GM19035 (cell line): ENCODE data around the gene NACAD.
"Not testable (repeated sequence)": the region's sequence is repeated elsewhere in the genome, so short reads cannot be mapped to it uniquely, and the experiment has no call there.

Experiments used
- ATAC-seq: cut with Tn5 transposase; IDR thresholded peaks from one replicate; pipeline ENCODE4 v1.9.1; 2021; ENCODE audit not compliant: unreplicated experiment

The NACAD gene

DNA sequence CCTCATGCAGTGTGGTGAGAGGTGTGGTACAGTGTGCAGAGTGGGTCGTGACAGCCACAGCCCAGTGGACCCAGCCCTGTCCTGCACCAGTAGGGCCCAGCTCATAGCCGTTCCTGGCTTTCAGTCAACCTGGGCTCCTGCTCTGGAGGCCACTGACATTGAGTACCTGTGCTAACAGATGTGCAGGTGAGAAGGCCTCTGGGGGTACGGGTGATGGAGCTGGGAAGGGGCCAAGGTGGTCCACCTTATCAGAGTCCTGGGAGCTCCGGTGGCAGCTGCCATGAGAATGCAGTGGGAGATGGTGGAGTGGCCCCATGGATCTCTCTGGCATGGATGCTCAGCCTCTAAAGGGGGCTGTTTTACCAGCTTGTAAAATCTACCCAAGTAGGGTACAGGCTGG is 28.8 kb upstream of the NACAD start:
- ATAC-seq, result no peak

DNA sequence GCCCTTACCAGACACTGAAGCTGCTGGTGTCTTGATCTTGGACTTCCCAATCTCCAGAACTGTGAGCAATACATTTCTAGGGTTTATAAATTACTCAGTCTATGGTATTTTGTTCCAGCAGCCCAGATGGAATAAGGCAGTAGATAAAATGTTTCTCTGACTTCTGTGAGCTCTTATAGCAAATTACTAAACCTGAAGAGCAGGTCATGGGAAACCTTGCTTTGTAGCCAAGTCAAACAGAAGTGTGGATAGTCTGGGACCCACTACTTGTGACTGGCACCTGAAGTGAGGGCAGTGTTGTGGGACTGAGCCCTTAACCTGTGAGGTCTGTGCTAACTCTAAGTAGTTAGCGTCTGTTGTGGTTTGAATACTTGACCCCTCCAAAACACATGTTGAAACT is 27.3 kb upstream of the NACAD start:
- ATAC-seq, result no peak

DNA sequence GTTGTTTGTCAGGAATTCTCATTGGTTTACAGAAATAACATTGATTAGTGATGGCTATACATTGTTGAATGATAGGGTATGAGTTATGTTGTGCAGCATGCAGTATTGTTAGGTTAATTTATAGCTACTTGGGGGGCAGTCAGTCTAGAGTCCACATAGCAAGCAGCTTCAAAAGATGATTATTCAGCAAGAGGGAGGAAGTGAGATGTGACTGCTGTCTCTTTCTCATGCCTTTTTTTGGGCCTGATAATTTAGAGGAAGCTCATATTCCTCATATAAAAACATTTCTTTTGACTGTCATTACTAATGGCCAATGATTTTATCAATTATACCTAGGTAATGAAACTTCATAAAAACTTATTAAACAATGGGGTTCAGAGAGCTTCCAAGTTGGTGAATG is 26.2 kb upstream of the NACAD start:
- no peak for ATAC-seq

DNA sequence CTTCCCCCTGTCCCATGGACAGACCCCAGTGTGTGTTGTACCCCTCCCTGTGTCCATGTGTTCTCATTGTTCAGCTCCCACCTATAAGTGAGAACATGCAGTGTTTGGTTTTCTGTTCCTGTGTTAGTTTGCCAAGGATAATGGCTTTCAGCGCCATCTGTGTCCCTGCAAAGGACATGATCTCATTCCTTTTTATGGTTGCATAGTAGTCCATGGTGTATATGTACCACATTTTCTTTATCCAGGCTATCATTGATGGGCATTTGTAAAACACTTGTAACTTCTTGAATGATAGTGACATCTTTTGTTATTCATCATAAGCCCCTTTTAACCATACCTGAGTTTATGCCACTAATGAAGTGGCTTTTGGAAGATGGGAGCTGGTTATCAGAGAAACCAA is 25.5 kb upstream of the NACAD start:
- not testable (repeated sequence) for ATAC-seq

DNA sequence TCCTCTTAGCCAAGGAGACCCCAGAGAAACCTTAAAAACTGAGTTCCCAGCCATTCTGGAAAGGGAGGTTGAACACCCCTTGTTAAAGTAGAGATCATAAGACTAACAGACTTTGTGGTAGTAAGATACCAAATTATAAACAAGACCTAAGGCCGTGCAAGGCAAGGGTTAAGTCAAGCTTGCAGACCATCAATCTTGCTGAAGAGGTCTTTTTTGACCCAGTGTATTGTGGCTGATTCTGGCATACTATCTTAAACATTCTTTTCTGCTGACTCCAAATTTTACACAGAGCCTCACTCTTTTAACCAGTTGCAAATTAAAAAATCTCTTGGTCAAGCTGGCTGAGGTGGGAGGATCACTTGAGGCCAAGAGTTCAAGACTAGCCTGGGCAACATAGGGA is 23.9 kb upstream of the NACAD start:
- no peak for ATAC-seq

DNA sequence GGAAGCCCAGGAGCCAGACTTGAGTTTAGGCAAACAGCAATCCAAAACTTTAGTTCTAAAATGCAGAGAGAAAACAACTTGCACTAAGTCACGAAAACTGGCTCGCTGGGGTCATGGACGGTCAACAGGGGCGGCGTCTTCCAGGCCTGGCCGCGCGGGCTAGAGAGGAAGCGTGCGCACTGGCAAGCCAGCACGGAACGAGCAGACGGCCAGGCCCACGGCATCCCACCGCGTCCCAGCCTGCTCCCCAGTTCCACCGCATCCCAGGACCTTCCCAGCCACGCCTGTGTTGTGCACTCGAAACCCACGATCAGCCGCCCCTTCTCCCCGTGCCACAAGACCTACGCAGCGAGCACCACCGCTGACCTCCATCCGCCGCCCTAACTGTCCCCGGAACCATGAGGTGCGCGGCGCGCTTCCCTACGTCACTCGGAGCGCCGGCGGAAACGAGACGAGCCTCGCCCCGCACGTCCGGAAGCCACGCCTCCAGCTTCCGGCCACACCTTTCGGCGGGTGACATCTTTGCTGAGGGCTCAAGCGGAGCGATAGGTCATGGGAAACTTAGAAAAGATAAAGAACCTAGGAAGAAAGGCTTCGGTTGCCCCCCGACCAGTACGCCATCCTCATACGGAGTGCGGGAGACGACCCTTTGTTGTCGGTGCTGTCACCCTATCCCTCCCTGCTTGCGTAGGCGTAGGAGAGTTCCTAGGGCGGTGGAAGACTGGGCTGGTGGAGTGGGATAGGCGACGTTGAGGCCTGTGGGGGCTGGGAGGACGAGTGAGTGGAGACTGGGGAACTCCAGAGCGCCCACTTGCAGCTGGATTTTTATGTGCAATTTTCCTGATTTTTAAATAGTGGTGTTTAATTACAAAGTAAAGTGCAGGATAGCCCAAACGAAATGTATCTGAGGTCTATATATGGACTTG is 22.8 kb upstream of the NACAD start, which contains the start of gene TBRG4:
TBRG4 (minus strand) TSS at position 400 of the 926 bp plus-strand sequence. CDS start 2,460 bp downstream, outside the sequence.
- ATAC-seq, result peak; percentile 94

DNA sequence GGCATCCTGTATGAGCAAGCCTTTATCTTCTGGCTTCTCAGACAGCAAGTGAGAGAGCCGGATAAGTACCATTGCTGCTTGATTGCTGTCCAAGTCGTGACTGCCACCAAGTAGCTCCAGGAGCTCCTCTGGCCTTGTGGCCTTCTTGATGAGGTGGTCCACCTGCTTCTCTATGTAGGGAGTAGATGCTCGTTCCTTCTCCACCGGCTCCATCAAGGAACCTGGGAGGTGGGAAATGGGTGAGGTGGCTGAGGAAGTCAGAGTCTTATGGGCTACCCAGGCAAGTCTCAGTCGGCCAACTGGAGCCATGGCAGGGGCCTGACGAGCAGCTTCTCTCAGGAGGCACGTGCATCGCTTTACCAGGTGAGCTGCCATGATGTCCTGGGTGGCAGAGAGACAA is 20.1 kb upstream of the NACAD start:
- ATAC-seq, result no peak

DNA sequence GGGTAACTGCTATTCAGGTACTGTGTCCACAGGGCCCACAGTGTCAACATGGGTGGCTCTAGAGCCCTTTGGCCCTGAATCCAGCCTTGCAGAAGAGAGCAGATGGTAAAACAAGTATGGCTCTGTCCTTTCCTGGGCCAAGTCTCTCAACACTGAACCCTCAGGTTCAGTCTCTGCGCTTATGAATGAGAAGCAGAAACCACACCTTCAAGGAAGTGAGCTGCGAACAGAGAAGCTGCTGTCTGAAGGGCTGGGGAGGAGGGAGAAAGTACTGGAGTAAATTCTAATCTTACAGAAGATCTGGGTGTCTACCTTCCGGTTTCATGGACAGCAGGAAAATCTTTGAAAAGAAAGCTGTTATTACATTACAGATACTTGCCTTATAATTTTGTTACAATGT is 18.6 kb upstream of the NACAD start:
- no peak for ATAC-seq

DNA sequence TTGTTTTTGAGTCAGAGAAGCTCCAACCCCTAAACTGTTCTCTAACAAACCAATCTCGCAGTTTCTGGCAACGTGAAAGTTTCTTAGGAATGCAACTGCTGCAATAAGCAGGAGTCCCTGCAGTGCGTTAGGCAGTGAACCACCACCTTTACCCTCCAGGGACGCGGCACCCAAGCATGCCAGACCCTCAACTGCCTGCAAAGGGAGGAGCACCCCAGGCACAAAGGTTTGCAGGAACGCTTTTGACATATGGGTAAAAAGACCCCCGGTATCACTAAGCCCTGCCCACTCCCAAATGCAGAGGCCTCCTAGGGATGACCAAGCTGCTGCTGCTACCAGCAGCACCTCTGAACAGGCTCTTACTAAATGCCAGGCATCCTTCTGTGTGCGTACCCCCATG is 18.1 kb upstream of the NACAD start:
- no peak for ATAC-seq

DNA sequence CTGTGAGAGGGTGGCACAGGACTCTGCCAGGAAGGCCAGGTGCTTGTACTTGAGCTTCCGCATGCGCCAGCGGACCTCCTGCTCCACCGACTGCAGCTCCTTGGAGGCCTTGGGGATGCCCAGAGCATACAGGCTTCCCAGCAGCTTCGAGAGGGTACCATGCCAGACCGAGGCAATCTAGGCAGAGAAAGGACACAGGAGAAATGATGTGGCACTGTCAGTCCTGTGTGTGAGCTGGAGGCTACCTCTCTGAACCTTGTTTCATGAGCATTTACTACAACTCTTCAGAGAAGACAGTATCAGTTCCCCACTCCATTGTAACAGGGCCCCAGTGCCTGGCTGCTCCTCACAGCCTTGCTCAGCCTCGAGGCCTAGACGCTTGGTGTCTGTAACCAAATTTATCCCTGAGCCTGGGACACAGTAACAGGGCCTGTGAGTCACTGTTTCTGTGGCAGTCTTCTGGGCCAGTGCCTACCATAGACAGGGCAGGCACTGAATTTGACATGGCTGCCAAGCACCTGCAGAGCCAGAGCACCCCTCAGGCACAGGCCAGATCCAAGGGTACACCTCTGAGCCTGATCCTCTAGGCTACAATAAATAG is 16.9 kb upstream of the NACAD start:
- ATAC-seq, result no peak

DNA sequence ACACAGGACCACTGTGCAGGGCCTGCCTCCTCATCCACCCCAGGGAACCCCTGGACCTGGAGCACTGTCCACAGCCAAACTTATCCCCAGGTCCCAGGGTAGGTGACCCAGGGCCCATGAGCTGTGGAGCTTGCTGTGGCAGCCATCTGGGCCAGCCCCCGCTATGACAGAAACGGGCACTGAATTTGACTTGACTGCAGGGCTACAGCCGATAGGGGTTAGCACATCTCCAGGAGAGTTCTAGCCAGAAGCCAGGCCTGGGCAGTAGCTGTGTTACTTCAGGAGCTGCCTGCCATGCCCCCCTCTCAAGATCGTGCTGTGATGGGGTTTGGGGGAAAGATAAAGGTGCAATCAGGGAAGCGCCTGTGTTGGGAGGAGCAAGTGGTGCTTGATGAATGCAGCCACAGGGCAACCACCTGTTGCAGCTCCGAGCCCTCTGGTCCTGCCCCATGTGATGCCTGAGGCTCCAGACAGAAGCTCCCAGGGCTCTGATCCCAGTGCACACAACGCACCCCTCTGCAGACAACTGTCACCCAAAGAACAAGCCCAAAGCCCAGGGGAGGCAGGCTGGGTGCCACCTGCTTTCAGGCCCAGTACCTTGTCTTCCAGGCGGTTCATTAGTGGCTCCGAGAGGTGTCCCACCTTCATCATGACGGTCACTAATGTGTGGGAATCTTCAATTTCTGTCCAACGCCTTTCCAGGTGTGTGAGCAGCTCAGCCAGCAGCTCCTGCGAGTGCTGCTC is 16.2 kb upstream of the NACAD start:
- no peak for ATAC-seq

DNA sequence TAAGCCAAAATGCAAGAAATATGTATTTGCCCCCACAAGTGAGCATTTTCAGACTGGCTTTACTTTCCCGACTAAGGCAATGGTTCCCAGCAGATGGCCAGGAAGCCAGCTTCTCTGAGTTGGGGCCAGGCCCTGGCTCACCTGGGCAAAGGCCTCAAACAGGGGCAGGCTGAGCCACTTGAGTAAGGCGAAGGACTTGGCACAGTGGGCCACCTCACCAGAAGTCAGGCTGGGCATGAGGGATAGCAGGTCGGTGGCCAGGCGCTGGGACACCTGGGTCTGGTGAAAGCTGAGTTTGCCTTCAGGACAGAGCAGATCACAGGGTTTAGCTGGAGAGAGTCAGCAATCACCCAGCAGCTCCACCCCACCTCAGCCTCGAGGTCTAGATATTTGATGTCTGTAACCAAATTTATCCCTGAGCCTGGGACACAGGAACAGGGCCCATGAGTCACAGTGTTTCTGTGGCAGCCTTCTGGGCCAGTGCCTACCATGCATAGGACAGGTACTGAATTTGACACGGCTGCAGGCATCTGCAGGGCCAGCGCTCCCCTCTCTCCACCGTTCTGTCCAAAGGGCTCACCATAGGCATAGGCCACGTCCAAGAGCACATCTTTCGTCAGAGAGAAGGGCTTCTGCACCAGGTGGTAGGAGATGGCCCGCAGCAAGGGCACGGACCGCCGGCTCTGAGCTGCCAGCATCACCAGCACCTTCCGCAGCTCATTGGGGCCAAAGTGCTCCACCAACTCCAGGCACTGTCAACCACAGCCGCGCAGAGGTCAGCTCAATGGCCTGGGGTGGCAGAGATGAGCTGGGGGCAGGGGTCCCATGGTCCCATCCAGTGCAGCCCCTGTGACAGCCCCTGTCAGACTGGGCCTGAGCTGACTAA is 15.4 kb upstream of the NACAD start:
- ATAC-seq, result no peak

DNA sequence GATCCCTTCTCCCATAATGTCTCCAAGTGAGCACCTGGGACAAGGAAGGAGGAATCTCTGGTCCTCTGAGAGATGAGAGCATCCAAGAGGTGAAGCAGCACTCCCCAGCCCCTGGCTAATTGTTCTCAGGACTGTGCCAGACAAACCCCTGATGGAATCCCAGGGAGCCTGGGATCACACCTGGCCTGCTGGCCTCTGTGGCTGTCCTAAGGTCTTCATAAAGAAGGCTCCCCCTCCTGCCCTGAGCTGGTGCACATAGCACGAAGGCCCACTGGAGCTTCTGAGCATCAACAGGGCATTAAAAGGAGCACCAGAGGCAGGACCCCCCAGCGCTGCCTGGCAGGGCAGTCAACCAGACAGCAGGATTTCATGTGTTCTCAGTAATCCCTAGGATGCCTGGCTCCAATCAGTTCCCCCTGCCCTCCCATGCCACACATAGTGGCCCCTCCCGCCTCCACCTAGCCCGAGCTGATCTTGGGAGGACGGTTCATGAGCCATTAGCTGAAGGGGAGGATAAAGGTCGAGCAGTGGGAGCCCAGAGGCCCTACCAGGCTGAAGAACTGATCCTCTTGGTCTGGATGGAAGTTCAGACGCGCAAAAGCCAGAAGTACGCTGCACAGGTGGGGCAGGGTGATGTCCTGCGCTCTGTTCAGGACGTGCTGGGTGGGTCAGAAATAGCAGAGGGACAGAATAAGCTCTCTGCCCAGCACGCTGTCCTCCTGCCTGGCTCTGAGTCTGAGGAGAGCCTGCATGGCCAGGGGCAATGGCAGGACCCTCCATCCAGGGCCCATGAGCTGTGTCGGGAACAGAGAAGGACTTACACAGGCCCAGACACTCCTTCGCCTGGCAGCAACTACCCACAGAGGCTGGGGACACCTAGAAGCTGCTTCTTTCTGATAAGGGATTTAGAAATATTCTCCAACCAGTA is 14.3 kb upstream of the NACAD start:
- ATAC-seq, result no peak

DNA sequence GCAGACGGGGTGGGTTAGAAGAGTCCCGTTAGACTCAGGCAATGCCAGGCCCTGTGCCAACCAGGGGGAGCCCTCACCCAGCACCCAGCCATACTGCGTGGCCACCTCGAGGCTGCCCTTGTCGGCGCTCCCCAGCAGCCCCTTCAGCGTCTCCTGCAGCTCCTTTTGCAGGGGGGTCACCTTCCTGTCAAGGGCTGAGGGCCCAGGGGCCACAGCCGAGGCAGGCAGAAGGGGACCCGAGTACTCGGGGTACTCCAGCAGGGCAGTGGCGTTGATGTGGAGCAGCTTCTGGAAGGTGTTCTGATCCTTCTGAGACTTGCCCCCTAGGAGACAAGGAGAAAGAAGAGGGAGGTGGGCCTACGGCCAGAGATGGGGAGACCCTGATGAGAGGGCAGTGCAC is 13.0 kb upstream of the NACAD start:
- no peak for ATAC-seq

DNA sequence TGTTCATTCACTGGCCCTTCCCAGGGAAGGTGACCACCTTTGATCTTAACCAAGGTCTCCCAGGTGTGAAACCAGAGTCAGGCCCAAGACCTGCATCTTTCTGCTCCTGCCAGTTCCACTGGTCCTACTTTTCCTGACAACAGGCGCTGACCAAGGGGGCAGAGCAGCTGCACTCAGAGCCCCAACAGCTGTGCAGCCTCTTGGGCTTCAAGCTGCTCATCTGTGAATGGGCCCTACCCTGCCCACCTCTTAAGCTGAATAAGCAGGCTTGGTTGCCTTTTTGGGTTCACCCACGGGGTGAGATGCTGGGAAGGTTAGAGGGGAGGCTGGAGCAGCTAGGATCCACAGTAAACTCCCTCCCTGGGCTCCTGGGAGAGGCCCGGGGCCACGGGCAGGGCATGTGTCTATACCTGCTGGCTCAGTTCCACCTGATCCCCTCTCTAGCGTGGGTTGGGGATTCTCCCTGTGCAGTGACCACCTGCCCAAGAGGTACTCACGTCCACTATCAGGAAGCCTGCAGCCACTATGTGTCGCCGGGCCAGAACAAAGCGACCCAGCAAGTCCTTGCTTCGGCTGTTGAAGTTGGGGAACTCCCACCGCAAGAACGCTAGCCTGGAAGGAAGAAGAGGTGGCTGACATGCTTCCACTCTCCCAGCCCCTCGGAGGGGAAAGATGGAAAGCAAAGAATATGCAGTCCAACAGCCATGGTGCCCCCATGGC is 12.2 kb upstream of the NACAD start:
- no peak for ATAC-seq

DNA sequence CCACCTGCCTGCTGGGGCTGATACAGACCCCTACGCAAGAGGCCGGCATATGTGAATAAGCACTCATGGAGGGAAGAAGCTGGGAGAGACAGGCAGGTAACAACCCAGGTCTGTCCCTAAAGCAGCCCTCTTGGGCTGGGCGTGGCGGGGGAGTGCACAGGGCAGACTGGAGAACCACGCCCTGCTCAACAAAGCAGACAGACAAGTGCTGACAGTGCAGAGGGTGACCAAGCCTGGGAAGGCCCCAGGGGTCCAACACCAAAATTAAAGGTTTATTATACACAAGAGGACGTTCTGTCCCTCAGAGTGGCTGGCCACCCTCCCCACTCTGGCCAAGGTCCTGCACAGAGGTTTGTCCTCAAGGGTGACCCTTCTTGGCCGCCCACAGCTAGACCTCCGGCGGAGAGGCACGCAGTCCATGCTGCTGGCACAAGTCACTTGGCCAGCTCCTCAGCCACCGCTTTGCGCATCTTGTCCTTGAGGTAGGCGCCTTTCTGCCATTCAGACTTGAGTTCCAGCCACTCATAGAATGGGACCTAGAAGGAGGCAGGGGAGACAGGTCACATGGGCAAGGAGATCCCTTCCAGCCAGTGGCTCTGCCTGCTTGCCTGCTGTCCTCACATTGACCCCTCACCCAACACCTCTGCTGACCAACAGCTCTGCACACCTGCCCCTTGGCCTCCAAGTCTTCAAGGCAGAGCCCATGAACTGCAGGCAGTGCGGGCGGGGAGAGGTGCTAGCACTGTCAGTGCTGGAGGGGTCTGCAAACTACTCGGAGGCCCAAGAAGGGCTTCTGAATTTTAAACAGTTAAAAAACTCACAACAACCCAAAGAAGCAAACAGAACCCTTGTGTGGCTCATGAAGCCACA is 11.4 kb upstream of the NACAD start:
- ATAC-seq, result no peak

DNA sequence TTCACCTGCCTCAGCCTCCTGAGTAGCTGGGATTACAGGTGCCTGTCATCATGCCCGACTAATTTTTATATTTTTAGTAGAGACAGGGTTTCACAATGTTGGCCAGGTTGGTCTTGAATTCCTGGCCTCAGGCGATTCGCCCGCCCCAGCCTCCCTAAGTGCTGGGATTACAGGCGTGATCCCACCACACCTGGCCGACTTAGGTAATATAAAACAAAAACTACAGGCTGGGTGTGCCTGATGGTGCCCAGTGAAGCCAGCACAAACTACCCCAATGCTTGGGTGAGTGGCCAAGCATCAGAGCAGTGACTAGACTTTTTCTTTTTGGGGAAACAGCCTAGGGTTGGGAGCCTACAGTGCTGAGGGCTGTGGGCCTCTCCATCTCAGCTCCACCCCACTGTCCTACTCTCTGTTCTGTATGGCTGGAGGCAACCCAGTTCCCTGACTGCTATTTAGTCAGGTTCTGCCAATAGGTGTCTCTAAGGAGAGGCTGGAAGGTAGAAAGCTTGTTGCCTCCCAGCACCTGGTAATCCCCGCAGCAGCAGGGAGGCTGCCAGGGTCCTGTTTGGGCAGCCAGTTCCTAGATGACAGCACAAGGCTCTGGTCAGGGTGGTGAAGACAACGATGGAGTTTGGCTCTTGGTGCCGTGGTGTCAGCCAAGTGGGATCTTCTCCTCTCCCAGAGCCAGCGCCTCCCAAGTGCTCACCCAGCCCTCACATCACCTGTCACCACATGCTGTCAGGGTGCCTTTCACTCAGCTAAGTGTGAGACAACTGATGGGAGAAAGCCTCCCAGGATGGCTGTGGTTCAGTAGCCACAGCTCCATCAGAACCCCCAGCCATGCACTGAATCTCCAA is 10.4 kb upstream of the NACAD start:
- ATAC-seq, result no peak
